Vagina (tissue), 2 donors: ENCODE results near the gene SH3BP2. TPM values are rescaled to one million over a fixed set of nuclear protein-coding genes. Genes with fewer than 3 reads are reported as not detected.
A peak's percentile ranks its signal among the peaks of the same experiment; 100 is the strongest.

Experiments
- DNase-seq, 2 donors: peaks; one replicate each; pipeline ENCODE4 v3.0.0-alpha.2; 2017; ENCODE audit errors: extremely low spot score in 2 of 2
- H3K27ac ChIP-seq: fragments of 200-600 bp; sonication (generic); one replicate; pipeline ENCODE4 v1.5.1; 2019
- H3K27me3 ChIP-seq: fragments of 200-600 bp; sonication (generic); one replicate; pipeline ENCODE4 v1.5.1; 2019
- H3K36me3 ChIP-seq, 2 donors: fragments of 200-600 bp; sonication (generic); one replicate each; pipeline ENCODE4 v1.5.1; 2017 to 2019
- H3K4me1 ChIP-seq: fragments of 200-600 bp; sonication (generic); one replicate; pipeline ENCODE4 v1.5.1; 2019
- H3K4me3 ChIP-seq, 2 donors: fragments of 200-600 bp; sonication (generic); 1 replicate in 1 of 2; 2 replicates in 1 of 2; pipeline ENCODE4 v1.5.1; 2016 to 2019
- H3K9me3 ChIP-seq: fragments of 200-600 bp; sonication (generic); one replicate; pipeline ENCODE4 v1.5.1; 2019
- CTCF ChIP-seq, 3 experiments: fragments of 450-650 bp in 2 of 3; fragments of 200-600 bp in 1 of 3; sonication (generic) in 1 of 3; IDR thresholded peaks; one replicate each; pipeline ENCODE4 v1.5.1; 2017 to 2019; ENCODE audit warnings: antibody characterized with exemption in 3 of 3, mild to moderate bottlenecking in 2 of 3, moderate library complexity in 2 of 3
- POLR2A ChIP-seq, 2 donors: fragments of 450-650 bp; IDR thresholded peaks; one replicate each; pipeline ENCODE4 v1.6.1; 2017; ENCODE audit warnings: antibody characterized with exemption in 2 of 2, mild to moderate bottlenecking in 2 of 2, moderate library complexity in 2 of 2
- POLR2AphosphoS5 ChIP-seq, 2 donors: sonication (generic); formaldehyde crosslinking; IDR thresholded peaks; one replicate each; pipeline ENCODE4 v1.9.0; 2017; ENCODE audit warnings: antibody characterized with exemption in 2 of 2, mild to moderate bottlenecking in 2 of 2, low read depth in 1 of 2; ENCODE audit not compliant: insufficient read depth in 1 of 2
- intact Hi-C: fragments of 100-400 bp; cut with DNase I; formaldehyde crosslinking; loops from one replicate; pipeline ENCODE4 v1.15.1; 2023
- total RNA-seq: library from RNA; depleted of rRNA; stranded (reverse); fragments of >200 nt; gene quantifications from one replicate; pipeline ENCODE4 v1.2.3, GENCODE V29; 2016

SH3BP2 gene
- total RNA-seq, 1 donor from 2014 or later = 102 TPM

GRCh38 chr4:2816401-2816954, 23.6 kb downstream of the SH3BP2 start:
- Histone ChIP-seq H3K4me1 (peaks cover 51% of the 10 kb centered on the region), H3K27ac (no peak overlapping the region), H3K4me3 (no peak overlapping the region), H3K27me3 (no peaks in the 10 kb centered on the region), H3K9me3 (no peaks in the 10 kb centered on the region), H3K36me3 (no peaks in the 10 kb centered on the region)
- DNase-seq = no peak
- no peak for TF ChIP-seq POLR2A (IDR thresholded peaks at IDR 0.05)
- no peak for TF ChIP-seq POLR2AphosphoS5 (IDR thresholded peaks at IDR 0.05; ENCODE audit: insufficient read depth in 1 of 2, low read depth in 1 of 2)
- TF ChIP-seq CTCF (IDR thresholded peaks at IDR 0.05) = no peak
- intact Hi-C loops = no loop called here

- no peak for DNase-seq
- Histone ChIP-seq H3K27me3 (no peaks in the 10 kb centered on the region), H3K4me1 (peaks cover 44% of the 10 kb centered on the region), H3K9me3 (no peaks in the 10 kb centered on the region), H3K27ac (no peak overlapping the region), H3K36me3 (peaks cover 0 to under 1% of the 10 kb centered on the region in 2 donors), H3K4me3 (no peak overlapping the region)
- TF ChIP-seq POLR2AphosphoS5 (IDR thresholded peaks at IDR 0.05; ENCODE audit: insufficient read depth in 1 of 2, low read depth in 1 of 2) (no peak), POLR2A (IDR thresholded peaks at IDR 0.05) (no peak), CTCF (IDR thresholded peaks at IDR 0.05) (no peak)
- intact Hi-C loops = no loop called here
Observed at GRCh38 chr4:2817137-2817536, 24.3 kb downstream of the SH3BP2 start.

- intact Hi-C loops = no loop called here
- H3K4me1 ChIP-seq = peaks cover 37% of the 10 kb centered on the region
- TF ChIP-seq POLR2AphosphoS5 (IDR thresholded peaks at IDR 0.05; ENCODE audit: insufficient read depth in 1 of 2, low read depth in 1 of 2) (no peak), POLR2A (IDR thresholded peaks at IDR 0.05) (no peak), CTCF (IDR thresholded peaks at IDR 0.05) (no peak)
- DNase-seq = no peak
- H3K27ac ChIP-seq = peak overlapping the region; percentile 80
- no peaks in the 10 kb centered on the region for H3K27me3 ChIP-seq
- H3K36me3 ChIP-seq = peaks cover 0 to 7% of the 10 kb centered on the region in 2 donors
- no peaks in the 10 kb centered on the region for H3K9me3 ChIP-seq
- peak overlapping the region; percentile 63 to 66 for H3K4me3 ChIP-seq
Observed at GRCh38 chr4:2817701-2818350, 24.9 kb downstream of the SH3BP2 start.

DNA sequence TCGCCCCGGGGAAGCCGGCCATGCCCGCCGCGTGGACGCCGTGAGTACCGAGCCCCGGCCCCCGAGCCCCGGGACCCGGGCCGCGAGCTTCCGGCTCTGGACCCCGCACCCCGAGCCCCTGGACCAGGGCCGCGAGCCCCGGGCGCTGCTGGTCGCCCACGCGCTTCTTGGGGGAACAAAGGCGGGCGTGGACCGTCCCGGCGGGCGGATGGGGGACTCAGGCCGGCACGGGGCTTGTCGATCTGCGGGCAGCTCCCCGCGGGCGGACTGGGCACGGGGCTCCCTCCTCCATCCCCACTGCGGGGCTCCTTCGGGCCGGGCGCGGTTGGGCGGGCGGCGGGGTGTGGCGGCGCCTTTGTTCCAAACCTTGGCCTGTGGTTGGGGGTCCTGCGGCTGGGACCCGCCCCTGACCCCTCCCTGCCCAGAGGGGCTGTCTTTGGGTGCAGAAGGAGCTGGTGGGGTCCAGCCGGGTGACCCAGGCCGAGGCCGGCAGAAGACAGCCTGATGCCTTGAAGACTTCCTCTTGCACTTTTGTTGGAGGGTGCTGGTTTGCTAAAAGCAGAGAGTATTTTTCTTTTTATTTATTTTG, 25.6 kb downstream of the SH3BP2 start:
- H3K27ac ChIP-seq = peak overlapping the region; percentile 80
- no peak for TF ChIP-seq POLR2A (IDR thresholded peaks at IDR 0.05)
- no peak for TF ChIP-seq CTCF (IDR thresholded peaks at IDR 0.05)
- TF ChIP-seq POLR2AphosphoS5 (IDR thresholded peaks at IDR 0.05; ENCODE audit: insufficient read depth in 1 of 2, low read depth in 1 of 2) = no peak
- no peaks in the 10 kb centered on the region for H3K27me3 ChIP-seq
- peak overlapping the region; percentile 63 to 66 for H3K4me3 ChIP-seq
- H3K9me3 ChIP-seq = no peaks in the 10 kb centered on the region
- DNase-seq = no peak
- intact Hi-C loops = no loop called here
- peaks cover 0 to 13% of the 10 kb centered on the region in 2 donors for H3K36me3 ChIP-seq
- peaks cover 34% of the 10 kb centered on the region for H3K4me1 ChIP-seq
